Choroid plexus epithelial cell (primary cell): ENCODE data around the gene CCS.

ENCODE experiments used
- DNase-seq: peaks from one replicate; pipeline ENCODE4 v3.0.0-alpha.2; 2010; ENCODE audit warnings: low read depth
- H3K4me3 ChIP-seq: 2 replicates; pipeline ENCODE4 v1.5.1; 2011; ENCODE audit warnings: low read depth, mild to moderate bottlenecking, control low read depth, low read length, moderate library complexity
- TF ChIP-seq, protein P1 (sequence below): conservative IDR thresholded peaks from 2 replicates; pipeline ENCODE4 v1.5.1; 2011; ENCODE audit warnings: low read depth, mild to moderate bottlenecking, control low read depth, inconsistent platforms, low read length, moderate library complexity

Gene CCS

GRCh38 chr11:66556086-66556485 lies 36.9 kb upstream of the CCS start:
- DNase-seq = no peak
- H3K4me3 ChIP-seq = no peak overlapping the region
- TF ChIP-seq, protein P1, sequence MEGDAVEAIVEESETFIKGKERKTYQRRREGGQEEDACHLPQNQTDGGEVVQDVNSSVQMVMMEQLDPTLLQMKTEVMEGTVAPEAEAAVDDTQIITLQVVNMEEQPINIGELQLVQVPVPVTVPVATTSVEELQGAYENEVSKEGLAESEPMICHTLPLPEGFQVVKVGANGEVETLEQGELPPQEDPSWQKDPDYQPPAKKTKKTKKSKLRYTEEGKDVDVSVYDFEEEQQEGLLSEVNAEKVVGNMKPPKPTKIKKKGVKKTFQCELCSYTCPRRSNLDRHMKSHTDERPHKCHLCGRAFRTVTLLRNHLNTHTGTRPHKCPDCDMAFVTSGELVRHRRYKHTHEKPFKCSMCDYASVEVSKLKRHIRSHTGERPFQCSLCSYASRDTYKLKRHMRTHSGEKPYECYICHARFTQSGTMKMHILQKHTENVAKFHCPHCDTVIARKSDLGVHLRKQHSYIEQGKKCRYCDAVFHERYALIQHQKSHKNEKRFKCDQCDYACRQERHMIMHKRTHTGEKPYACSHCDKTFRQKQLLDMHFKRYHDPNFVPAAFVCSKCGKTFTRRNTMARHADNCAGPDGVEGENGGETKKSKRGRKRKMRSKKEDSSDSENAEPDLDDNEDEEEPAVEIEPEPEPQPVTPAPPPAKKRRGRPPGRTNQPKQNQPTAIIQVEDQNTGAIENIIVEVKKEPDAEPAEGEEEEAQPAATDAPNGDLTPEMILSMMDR = no peak

GRCh38 chr11:66557733-66558326 lies 35.2 kb upstream of the CCS start:
- no peak overlapping the region for H3K4me3 ChIP-seq
- DNase-seq = no peak

DNA sequence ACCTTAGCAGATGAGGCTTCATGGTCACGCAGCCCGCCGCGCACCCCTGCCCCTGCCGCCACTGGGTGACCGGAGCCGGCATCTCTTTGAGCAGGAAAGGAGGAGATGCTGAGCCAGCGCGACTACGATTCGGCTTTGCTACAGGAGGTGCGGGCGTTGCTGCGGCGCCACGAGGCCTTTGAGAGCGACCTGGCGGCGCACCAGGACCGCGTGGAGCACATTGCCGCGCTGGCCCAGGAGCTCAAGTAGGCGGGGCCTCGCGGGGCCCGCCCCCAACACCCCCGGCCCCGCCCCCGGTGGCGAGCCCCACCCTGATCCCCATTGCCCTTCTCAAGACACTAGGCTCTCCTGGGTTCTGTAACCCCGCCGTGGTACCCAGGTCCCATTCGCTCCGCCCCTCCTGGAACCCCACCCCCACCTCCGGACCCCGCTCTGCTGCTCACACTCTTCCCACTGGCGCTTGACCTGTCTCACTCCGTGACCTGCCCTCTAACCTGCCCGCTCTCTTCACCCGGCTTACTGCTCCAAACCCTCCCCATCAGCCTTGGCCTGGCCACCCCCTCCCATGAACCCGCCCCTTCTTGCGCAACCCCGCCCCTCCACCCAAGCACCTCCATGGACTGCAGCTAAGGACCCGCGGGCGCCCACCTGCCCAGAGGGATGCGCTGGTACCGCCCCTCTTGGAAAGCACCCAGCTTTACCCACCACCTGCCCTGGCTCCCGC lies 33.7 kb upstream of the CCS start:
- no peak overlapping the region for H3K4me3 ChIP-seq
- TF ChIP-seq, protein P1 = no peak
- no peak for DNase-seq

More at GRCh38 chr11:66557733-66558326, 35.2 kb upstream of the CCS start:
- TF ChIP-seq, protein P1 = no peak

DNA sequence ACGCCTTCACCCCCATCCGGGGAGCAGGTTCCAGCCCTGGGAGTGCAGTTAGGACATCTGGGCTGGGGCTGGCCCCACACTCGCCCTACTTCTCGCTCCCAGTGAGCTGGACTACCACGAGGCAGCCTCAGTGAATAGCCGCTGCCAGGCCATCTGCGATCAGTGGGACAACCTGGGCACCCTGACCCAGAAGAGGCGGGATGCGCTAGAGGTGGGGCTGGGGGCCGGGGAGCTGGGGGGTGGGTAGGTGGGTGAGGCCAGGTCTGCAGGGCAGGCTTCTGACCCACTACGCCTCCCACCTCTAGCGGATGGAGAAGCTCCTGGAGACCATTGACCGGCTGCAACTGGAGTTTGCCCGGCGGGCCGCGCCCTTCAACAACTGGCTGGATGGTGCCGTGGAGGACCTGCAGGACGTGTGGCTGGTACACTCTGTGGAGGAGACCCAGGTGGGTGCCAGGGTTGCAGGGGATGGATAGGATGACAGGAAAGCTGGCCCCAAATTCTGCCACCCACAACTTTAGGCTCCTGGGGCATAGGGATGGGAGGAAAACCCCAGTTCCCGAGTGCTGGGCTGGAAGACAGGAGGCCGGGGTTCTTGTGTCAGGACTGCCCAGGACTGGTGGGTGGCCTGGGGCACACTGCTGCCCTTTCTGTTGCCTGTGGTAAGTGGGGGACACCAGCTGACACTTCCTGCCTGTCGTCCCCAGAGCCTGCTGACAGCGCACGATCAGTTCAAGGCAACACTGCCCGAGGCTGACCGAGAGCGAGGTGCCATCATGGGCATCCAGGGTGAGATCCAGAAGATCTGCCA lies 32.9 kb upstream of the CCS start:
- DNase-seq = no peak
- no peak overlapping the region for H3K4me3 ChIP-seq
- TF ChIP-seq, protein P1 = no peak

- TF ChIP-seq, protein P1 = no peak
- H3K4me3 ChIP-seq = no peak overlapping the region
- no peak for DNase-seq
These were observed 31.6 kb upstream of the CCS start for GRCh38 chr11:66561178-66561974.

GRCh38 chr11:66561975-66562248 lies 31.1 kb upstream of the CCS start:
- DNase-seq = no peak
- TF ChIP-seq, protein P1 = no peak
- no peak overlapping the region for H3K4me3 ChIP-seq
